IMR-90 (cell line): ENCODE results near the gene TMC1. TPM values are rescaled to one million over a fixed set of nuclear protein-coding genes. Genes with fewer than 3 reads are reported as not detected.
A peak's percentile ranks its signal among the peaks of the same experiment; 100 is the strongest.

ENCODE experiments used
- ATAC-seq: fragments of 200-7000 bp; cut with Tn5 transposase; 2 replicates; pipeline ENCODE4 v1.9.1; 2020; ENCODE audit warnings: low read depth, mild to moderate bottlenecking, moderate library complexity
- BruUV-seq: library from RNA; stranded (reverse); fragments of 400-500 nt; replicated peaks from 2 replicates; lab custom pipeline; 2021; lab: Mats Ljungman, UMichigan
- CTCF ChIA-PET: fragments of 300-600 bp; formaldehyde crosslinking; extraction: SDS; loops from one replicate; lab custom pipeline; 2021; ENCODE audit warnings: antibody characterized with exemption; lab: Yijun Ruan, JAX
- POLR2A ChIA-PET: fragments of 300-600 bp; sonication (Branson Sonifier 250); formaldehyde crosslinking; loops from one replicate; lab custom pipeline; 2022; ENCODE audit warnings: antibody characterized with exemption; ENCODE audit not compliant: unreplicated experiment; lab: Charles Lee
- DNase-seq: peaks from one replicate; pipeline ENCODE4 v3.0.0; 2013
- H2AFZ ChIP-seq: replicated peaks from 2 replicates; pipeline ENCODE3; 2013; ENCODE audit warnings: low read length, mild to moderate bottlenecking; ENCODE audit not compliant: poor library complexity
- H2AK5ac ChIP-seq: 2 replicates; pipeline ENCODE4 v1.6.1; 2013; ENCODE audit warnings: low read depth, low read length, inconsistent platforms
- H2AK9ac ChIP-seq: replicated peaks from 2 replicates; pipeline ENCODE3; 2013; ENCODE audit warnings: mild to moderate bottlenecking, low read depth, low read length, moderate library complexity; ENCODE audit not compliant: poor library complexity
- H2BK120ac ChIP-seq: 2 replicates; pipeline ENCODE4 v1.6.1; 2013; ENCODE audit warnings: low read depth, low read length, inconsistent platforms
- H2BK15ac ChIP-seq: 3 replicates; pipeline ENCODE4 v1.6.1; 2013; ENCODE audit warnings: low read depth, low read length, inconsistent platforms
- H2BK20ac ChIP-seq: 2 replicates; pipeline ENCODE4 v1.6.1; 2013; ENCODE audit warnings: low read depth, mild to moderate bottlenecking, inconsistent platforms, low read length, moderate library complexity
- H2BK5ac ChIP-seq: 2 replicates; pipeline ENCODE4 v1.6.1; 2013; ENCODE audit warnings: mild to moderate bottlenecking, low read depth, low read length, inconsistent platforms; ENCODE audit not compliant: poor library complexity, severe bottlenecking
- H3K14ac ChIP-seq: replicated peaks from 2 replicates; pipeline ENCODE4 v1.6.1; 2013; ENCODE audit warnings: low read depth, low read length, inconsistent platforms
- H3K18ac ChIP-seq: 2 replicates; pipeline ENCODE4 v1.6.1; 2013; ENCODE audit warnings: low read depth, low read length, control low read depth
- H3K23ac ChIP-seq: 2 replicates; pipeline ENCODE4 v1.6.1; 2013; ENCODE audit warnings: low read depth, low read length, inconsistent platforms
- H3K27ac ChIP-seq: 2 replicates; pipeline ENCODE4 v1.5.1; 2013; ENCODE audit warnings: mild to moderate bottlenecking, control low read depth, low read length; ENCODE audit not compliant: insufficient read depth
- H3K27me3 ChIP-seq: 2 replicates; pipeline ENCODE4 v1.6.1; 2013; ENCODE audit warnings: low read length; ENCODE audit not compliant: control insufficient read depth, insufficient read depth
- H3K36me3 ChIP-seq: 2 replicates; pipeline ENCODE4 v1.6.1; 2013; ENCODE audit warnings: low read length, mixed read lengths; ENCODE audit not compliant: control insufficient read depth, insufficient read depth
- H3K4ac ChIP-seq: 2 replicates; pipeline ENCODE4 v1.6.1; 2013; ENCODE audit warnings: low read depth, low read length, inconsistent platforms
- H3K4me1 ChIP-seq: 2 replicates; pipeline ENCODE4 v1.6.1; 2013; ENCODE audit warnings: low read length, mixed read lengths; ENCODE audit not compliant: control insufficient read depth, insufficient read depth
- H3K4me2 ChIP-seq: 2 replicates; pipeline ENCODE4 v1.6.1; 2013; ENCODE audit warnings: low read depth, mild to moderate bottlenecking, control low read depth, low read length, moderate library complexity
- H3K4me3 ChIP-seq: 2 replicates; pipeline ENCODE4 v1.5.1; 2013; ENCODE audit warnings: low read depth, mild to moderate bottlenecking, control low read depth, low read length, moderate library complexity; ENCODE audit not compliant: insufficient read depth
- H3K56ac ChIP-seq: 2 replicates; pipeline ENCODE4 v1.6.1; 2013; ENCODE audit warnings: low read length, inconsistent platforms; ENCODE audit not compliant: insufficient read depth; ENCODE audit errors: extremely low read depth
- H3K79me1 ChIP-seq, 2 experiments: 2 replicates each; pipeline ENCODE4 v1.6.1; 2013; ENCODE audit warnings: low read length in 2 of 2, inconsistent platforms in 1 of 2, low read depth in 1 of 2
- H3K9ac ChIP-seq: 2 replicates; pipeline ENCODE4 v1.6.1; 2013; ENCODE audit warnings: low read depth, low read length, control low read depth
- H3K9me1 ChIP-seq: 2 replicates; pipeline ENCODE4 v1.6.1; 2013; ENCODE audit warnings: low read length, inconsistent platforms; ENCODE audit not compliant: insufficient read depth
- H3K9me3 ChIP-seq: 2 replicates; pipeline ENCODE4 v1.6.1; 2013; ENCODE audit warnings: low read length; ENCODE audit not compliant: control insufficient read depth, insufficient read depth
- H4K20me1 ChIP-seq: 2 replicates; pipeline ENCODE4 v1.6.1; 2013; ENCODE audit warnings: low read length, inconsistent platforms; ENCODE audit not compliant: insufficient read depth
- H4K5ac ChIP-seq: 2 replicates; pipeline ENCODE4 v1.6.1; 2013; ENCODE audit warnings: mild to moderate bottlenecking, low read depth, low read length, control low read depth
- H4K8ac ChIP-seq, 2 experiments: 2 replicates each; pipeline ENCODE4 v1.6.1; 2013; ENCODE audit warnings: low read depth in 2 of 2, low read length in 2 of 2, control low read depth in 1 of 2, inconsistent platforms in 1 of 2
- H4K91ac ChIP-seq: 2 replicates; pipeline ENCODE4 v1.6.1; 2013; ENCODE audit warnings: low read depth, low read length, inconsistent platforms; ENCODE audit not compliant: insufficient read depth
- CHD1 ChIP-seq: IDR thresholded peaks from 2 replicates; pipeline ENCODE4 v1.6.1; 2012; ENCODE audit warnings: low read depth, low read length, improper control_type of control experiment
- CTCF ChIP-seq: conservative IDR thresholded peaks from 2 replicates; pipeline ENCODE4 v1.5.1; 2012; ENCODE audit warnings: mild to moderate bottlenecking, low read depth, low read length, improper control_type of control experiment
- MAFK ChIP-seq: IDR thresholded peaks from 2 replicates; pipeline ENCODE4 v1.6.1; 2012; ENCODE audit warnings: low read depth, low read length, improper control_type of control experiment
- MAZ ChIP-seq: IDR thresholded peaks from 2 replicates; pipeline ENCODE4 v1.6.1; 2012; ENCODE audit warnings: low read depth, mild to moderate bottlenecking, low read length, improper control_type of control experiment, moderate library complexity, borderline replicate concordance
- MXI1 ChIP-seq: IDR thresholded peaks from 2 replicates; pipeline ENCODE4 v1.6.1; 2012; ENCODE audit warnings: low read depth, mild to moderate bottlenecking, low read length, moderate library complexity, borderline replicate concordance
- POLR2A ChIP-seq: IDR thresholded peaks from 2 replicates; pipeline ENCODE4 v1.6.1; 2012; ENCODE audit warnings: mild to moderate bottlenecking, low read depth, low read length
- RAD21 ChIP-seq: IDR thresholded peaks from 2 replicates; pipeline ENCODE4 v1.6.1; 2012; ENCODE audit warnings: low read length, improper control_type of control experiment
- RCOR1 ChIP-seq: IDR thresholded peaks from 2 replicates; pipeline ENCODE4 v1.6.1; 2012; ENCODE audit warnings: mild to moderate bottlenecking, low read length, improper control_type of control experiment; ENCODE audit not compliant: insufficient replicate concordance
- RFX5 ChIP-seq: IDR thresholded peaks from 2 replicates; pipeline ENCODE4 v1.8.0; 2012; ENCODE audit warnings: low read depth, mild to moderate bottlenecking, low read length, moderate library complexity
- WGBS, 2 experiments: methylation state at CpG; one replicate each; pipeline versions ENCODE4 v1.1.5 to v1.1.7; 2013; ENCODE audit warnings: missing lambda C conversion rate in 2 of 2; ENCODE audit not compliant: insufficient read length in 1 of 2; ENCODE audit errors: extremely low coverage in 2 of 2; 5-methylcytosine and 5-hydroxymethylcytosine counted together
- dilution Hi-C: fragments of 300-500 bp; cut with HindIII; formaldehyde crosslinking; loops from one replicate; pipeline ENCODE4 v1.14.3; 2018; ENCODE audit warnings: low sequenced_read_pairs; ENCODE audit not compliant: unreplicated experiment
- in situ Hi-C: fragments of 300-500 bp; cut with MboI; formaldehyde crosslinking; loops from 3 replicates; pipeline ENCODE4 v1.14.3; 2019; ENCODE audit warnings: low sequenced_read_pairs, inconsistent platforms, mixed read lengths
- intact Hi-C: fragments of 100-400 bp; cut with micrococcal nuclease; formaldehyde crosslinking; loops from 2 replicates; pipeline ENCODE4 v1.10.0; 2022
- polyA plus RNA-seq, 3 experiments: library from polyadenylated mRNA; depleted of rRNA; stranded (reverse); fragments of >200 nt; gene quantifications; 2 replicates each; pipeline ENCODE4 v1.2.3, GENCODE V29; 2012; ENCODE audit warnings: low replicate concordance in 1 of 3
- total RNA-seq: library from RNA; depleted of rRNA; stranded (reverse); fragments of >200 nt; gene quantifications from 2 replicates; pipeline ENCODE4 v1.2.3, GENCODE V29; 2012
- TF ChIP-seq, protein P1 (sequence below): fragments of 150-350 bp; IDR thresholded peaks from 2 replicates; pipeline ENCODE4 v1.6.1; 2016; ENCODE audit warnings: low read depth, mild to moderate bottlenecking, low read length, moderate library complexity, borderline replicate concordance
- TF ChIP-seq, protein P2 (sequence below): fragments of 150-350 bp; IDR thresholded peaks from 2 replicates; pipeline ENCODE4 v1.6.1; 2017; ENCODE audit warnings: mild to moderate bottlenecking, antibody characterized with exemption, low read length, low read depth

Gene TMC1
- total and polyA plus RNA-seq, 2 of the 4 experiments (the other 2 are of a cell fraction) = not detected

- BruUV-seq = no TSS peak
- Histone ChIP-seq H3K4me2 (no peak overlapping the region; the same call in 1 of the 2 replicates), H2AFZ (no peak overlapping the region), H3K18ac (no peak overlapping the region), H3K14ac (no peak overlapping the region), H4K8ac (peak overlapping the region in 1 of 2 experiments; percentile 66; a peak in 1 of 4 replicates), H3K9ac (no peak overlapping the region), H3K79me1 (peaks cover 0 to 28% of the 10 kb centered on the region in 2 experiments; a peak in 2 of 4 replicates), H3K9me3 (no peaks in the 10 kb centered on the region), H2AK9ac (no peak overlapping the region), H2BK5ac (peak overlapping the region; percentile 94), H3K27ac (peak overlapping the region; percentile 77), H3K36me3 (no peaks in the 10 kb centered on the region), H4K5ac (no peak overlapping the region), H3K9me1 (peaks cover 14% of the 10 kb centered on the region), H2BK120ac (peak overlapping the region; percentile 75; the same call in 1 of the 2 replicates), H3K27me3 (no peaks in the 10 kb centered on the region), H3K56ac (no peak overlapping the region), H2AK5ac (no peak overlapping the region), H2BK20ac (peak overlapping the region; percentile 80; the same call in 1 of the 2 replicates), H2BK15ac (peak overlapping the region; percentile 39; the same call in 1 of the 3 replicates), H3K4ac (peak overlapping the region; percentile 81; the same call in 1 of the 2 replicates), H3K4me3 (no peak overlapping the region), H3K23ac (no peak overlapping the region), H4K91ac (no peak overlapping the region; the same call in 1 of the 2 replicates), H3K4me1 (peaks cover 31% of the 10 kb centered on the region), H4K20me1 (no peaks in the 10 kb centered on the region)
- ATAC-seq = peak; percentile 43
- dilution Hi-C loops (no loop called here), in situ Hi-C loops (no loop called here), intact Hi-C loops (loop anchor here (1.0 kb wide), 1 partner anchor 27 kb away; no protein-coding TSS in a partner anchor)
- CTCF ChIA-PET = interaction anchor here (0.6 kb wide), 1 partner anchor 47 kb away, joined by 3 read pairs; no protein-coding TSS in a partner anchor
- TF ChIP-seq POLR2A = no peak
- no peak for TF ChIP-seq RAD21
- TF ChIP-seq RCOR1 = no peak
- TF ChIP-seq, protein P1, sequence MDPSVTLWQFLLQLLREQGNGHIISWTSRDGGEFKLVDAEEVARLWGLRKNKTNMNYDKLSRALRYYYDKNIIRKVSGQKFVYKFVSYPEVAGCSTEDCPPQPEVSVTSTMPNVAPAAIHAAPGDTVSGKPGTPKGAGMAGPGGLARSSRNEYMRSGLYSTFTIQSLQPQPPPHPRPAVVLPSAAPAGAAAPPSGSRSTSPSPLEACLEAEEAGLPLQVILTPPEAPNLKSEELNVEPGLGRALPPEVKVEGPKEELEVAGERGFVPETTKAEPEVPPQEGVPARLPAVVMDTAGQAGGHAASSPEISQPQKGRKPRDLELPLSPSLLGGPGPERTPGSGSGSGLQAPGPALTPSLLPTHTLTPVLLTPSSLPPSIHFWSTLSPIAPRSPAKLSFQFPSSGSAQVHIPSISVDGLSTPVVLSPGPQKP = no peak
- TF ChIP-seq CTCF = no peak
- no peak for TF ChIP-seq MAZ
- TF ChIP-seq, protein P2, sequence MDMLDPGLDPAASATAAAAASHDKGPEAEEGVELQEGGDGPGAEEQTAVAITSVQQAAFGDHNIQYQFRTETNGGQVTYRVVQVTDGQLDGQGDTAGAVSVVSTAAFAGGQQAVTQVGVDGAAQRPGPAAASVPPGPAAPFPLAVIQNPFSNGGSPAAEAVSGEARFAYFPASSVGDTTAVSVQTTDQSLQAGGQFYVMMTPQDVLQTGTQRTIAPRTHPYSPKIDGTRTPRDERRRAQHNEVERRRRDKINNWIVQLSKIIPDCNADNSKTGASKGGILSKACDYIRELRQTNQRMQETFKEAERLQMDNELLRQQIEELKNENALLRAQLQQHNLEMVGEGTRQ = no peak
- TF ChIP-seq RFX5 = no peak
- no peak; the same call in 1 of the 2 replicates for TF ChIP-seq MAFK
- no peak for TF ChIP-seq MXI1
- TF ChIP-seq CHD1 = no peak
- POLR2A ChIA-PET = interaction anchor here (0.6 to 1.8 kb wide), 3 partner anchors 216 to 223 kb away, joined by 3 to 5 read pairs (median 4); partner anchors contain the start of gene ZFAND5
- peak; percentile 81 for DNase-seq
- no CpG with 5 or more reads among the region's 9 CpGs for WGBS, 2 experiments
Measured at GRCh38 chr9:72581694-72582093, 60.3 kb downstream of the TMC1 start.
